IPS-11a (cell line): ENCODE results near the gene NKD1.

ENCODE experiments used
- H3K4me3 ChIP-seq: one replicate; pipeline ENCODE4 v1.5.1; 2013; ENCODE audit warnings: low read depth, low read length, control low read depth

The NKD1 gene

GRCh38 chr16:50665128-50665878, 117.1 kb downstream of the NKD1 start:
- H3K4me3 ChIP-seq, result peak overlapping the region; percentile 37

- H3K4me3 ChIP-seq, result no peak overlapping the region
Observed at GRCh38 chr16:50666658-50667496, 118.7 kb downstream of the NKD1 start.

GRCh38 chr16:50667497-50668367, 119.5 kb downstream of the NKD1 start:
- H3K4me3 ChIP-seq, result no peak overlapping the region

GRCh38 chr16:50668368-50669008, 120.3 kb downstream of the NKD1 start:
- H3K4me3 ChIP-seq, result no peak overlapping the region

GRCh38 chr16:50669741-50670140, 121.5 kb downstream of the NKD1 start:
- no peak overlapping the region for H3K4me3 ChIP-seq

- no peak overlapping the region for H3K4me3 ChIP-seq
Observed at GRCh38 chr16:50670476-50670875, 122.3 kb downstream of the NKD1 start.

GRCh38 chr16:50671644-50672260, 123.6 kb downstream of the NKD1 start:
- no peak overlapping the region for H3K4me3 ChIP-seq

- H3K4me3 ChIP-seq, result no peak overlapping the region
Observed at GRCh38 chr16:50673496-50674275, 125.5 kb downstream of the NKD1 start.

- H3K4me3 ChIP-seq, result no peak overlapping the region
Observed at GRCh38 chr16:50674831-50675230, 126.6 kb downstream of the NKD1 start.

- no peak overlapping the region for H3K4me3 ChIP-seq
Observed at GRCh38 chr16:50675686-50676610, 127.8 kb downstream of the NKD1 start.

GRCh38 chr16:50676684-50677225, 128.6 kb downstream of the NKD1 start:
- no peak overlapping the region for H3K4me3 ChIP-seq

- H3K4me3 ChIP-seq, result no peak overlapping the region
Observed at GRCh38 chr16:50677351-50677750, 129.2 kb downstream of the NKD1 start.

- no peak overlapping the region for H3K4me3 ChIP-seq
Observed at GRCh38 chr16:50678531-50678930, 130.3 kb downstream of the NKD1 start.

- H3K4me3 ChIP-seq, result no peak overlapping the region
Observed at GRCh38 chr16:50679266-50679665, 131.1 kb downstream of the NKD1 start.

GRCh38 chr16:50679676-50680555, 131.7 kb downstream of the NKD1 start:
- no peak overlapping the region for H3K4me3 ChIP-seq

GRCh38 chr16:50680556-50680893, 132.3 kb downstream of the NKD1 start:
- no peak overlapping the region for H3K4me3 ChIP-seq
